WTC11 (cell line): ENCODE results near the gene NR1D1. TPM values are rescaled to one million over a fixed set of nuclear protein-coding genes. Genes with fewer than 3 reads are reported as not detected.

Source experiments
- total RNA-seq: library from RNA; stranded (reverse); gene quantifications from 3 replicates; pipeline ENCODE4 v1.2.3, GENCODE V29; 2021

The NR1D1 gene
- total RNA-seq, 1 experiment from 2014 or later, result 5.6 TPM

Other genes starting within 250 kb of the NR1D1 start
- gene IKZF3, start 236.3 kb downstream of the NR1D1 start, total RNA-seq, result 0.81 to 1.0 TPM (median 0.87 TPM) in 3 replicates
- gene ZPBP2, start 232.4 kb downstream of the NR1D1 start, total RNA-seq, result not detected in 3 replicates
- 14.1 to 21.6 TPM (median 18.5 TPM) in 3 replicates for gene GSDMB, start 182.0 kb downstream of the NR1D1 start, total RNA-seq
- 53.2 to 59.4 TPM (median 54.1 TPM) in 3 replicates for gene ORMDL3, start 173.0 kb downstream of the NR1D1 start, total RNA-seq
- not detected in 3 replicates for gene LRRC3C, start 172.9 kb downstream of the NR1D1 start, total RNA-seq
- gene GSDMA, start 137.6 kb downstream of the NR1D1 start, total RNA-seq, result not detected in 3 replicates
- 157 to 190 TPM (median 158 TPM) in 3 replicates for gene PSMD3, start 119.8 kb downstream of the NR1D1 start, total RNA-seq
- gene CSF3, start 85.1 kb downstream of the NR1D1 start, total RNA-seq, result not detected in 3 replicates
- 95.5 to 107 TPM (median 103 TPM) in 3 replicates for gene MED24, start 46.2 kb downstream of the NR1D1 start, total RNA-seq
- 11.9 to 15.9 TPM (median 12.0 TPM) in 3 replicates for gene THRA, start 37.6 kb downstream of the NR1D1 start, total RNA-seq
- gene MSL1, start 21.4 kb upstream of the NR1D1 start, total RNA-seq, result 69.2 to 78.1 TPM (median 73.7 TPM) in 3 replicates
- 107 to 119 TPM (median 115 TPM) in 3 replicates for gene CASC3, start 39.9 kb upstream of the NR1D1 start, total RNA-seq
- gene RAPGEFL1, start 76.9 kb upstream of the NR1D1 start, total RNA-seq, result 19.9 to 23.0 TPM (median 19.9 TPM) in 3 replicates
- 23.0 to 24.6 TPM (median 23.8 TPM) in 3 replicates for gene WIPF2, start 118.7 kb upstream of the NR1D1 start, total RNA-seq
- 85.9 to 125 TPM (median 87.9 TPM) in 3 replicates for gene CDC6, start 187.3 kb upstream of the NR1D1 start, total RNA-seq
- 14.3 to 20.7 TPM (median 15.8 TPM) in 3 replicates for gene RARA, start 208.6 kb upstream of the NR1D1 start, total RNA-seq